NOMO-1 treated with DMSO at 0.1 percent for 48 hours (cell line): Measurements from ENCODE around the gene LRRC8E.

ENCODE experiments used
- DNase-seq: peaks from one replicate; lab custom pipeline; 2025; ENCODE audit not compliant: unreplicated experiment; lab: John Stamatoyannopoulos, UW

Gene LRRC8E

DNA sequence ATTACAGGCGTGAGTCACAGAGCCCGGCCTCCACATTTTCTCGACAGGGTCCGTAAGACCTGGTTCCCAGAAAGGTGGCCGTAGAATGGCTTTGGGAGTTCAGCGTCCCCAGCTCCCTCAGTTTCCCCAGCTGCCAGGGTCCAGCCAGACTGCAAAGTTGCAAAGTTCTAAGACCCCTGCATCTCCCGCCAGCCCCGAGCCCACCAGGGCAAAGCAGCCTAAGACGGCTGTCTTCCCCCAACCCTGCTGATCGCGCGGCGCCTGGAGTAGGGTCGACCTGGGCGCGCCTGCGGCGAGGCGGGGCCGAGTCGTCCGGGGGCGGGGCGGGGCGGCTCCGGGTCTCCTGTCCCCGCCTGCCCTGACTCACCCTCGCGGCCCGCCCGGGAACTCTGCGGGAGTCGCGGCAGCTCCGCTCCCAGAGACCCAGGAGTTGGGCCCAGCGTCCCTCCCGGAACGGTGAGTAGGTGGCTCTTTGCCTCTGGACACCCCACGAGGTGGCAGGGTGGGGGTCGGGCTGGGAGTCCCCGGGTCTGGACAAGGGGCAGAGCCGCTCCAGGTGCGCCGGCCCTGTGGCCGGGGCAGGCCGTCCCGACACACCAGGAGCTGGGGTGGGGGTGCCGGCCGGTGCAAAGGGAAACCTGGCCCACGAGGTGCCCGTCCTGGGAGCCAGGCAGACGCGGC, at the start of gene LRRC8E:
LRRC8E (plus strand) TSS at position 366 of the 681 bp plus-strand sequence. CDS start 7,094 bp downstream, outside the sequence.
- DNase-seq, result peak; percentile 25

DNA sequence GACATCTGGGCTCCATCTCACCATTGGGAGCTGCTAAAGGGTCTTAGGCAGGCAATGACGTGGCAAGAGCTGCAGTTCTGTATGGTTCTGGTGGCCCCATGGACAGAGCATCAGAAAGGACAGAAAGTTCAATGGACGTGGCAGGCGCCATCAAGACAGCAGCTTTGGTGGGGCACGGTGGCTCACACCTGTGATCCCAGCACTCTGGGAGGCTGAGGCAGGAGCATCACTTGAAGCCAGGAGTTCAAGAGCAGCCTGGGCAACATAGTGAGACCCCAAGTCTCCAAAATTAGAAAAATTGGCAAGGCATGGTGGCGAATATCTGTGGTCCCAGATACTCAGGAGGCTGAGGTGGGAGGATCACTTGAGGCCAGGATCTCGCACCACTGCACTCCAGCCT, 48.8 kb upstream of the LRRC8E start:
- no peak for DNase-seq

- no peak for DNase-seq
Observed at GRCh38 chr19:7840629-7841028, 47.7 kb upstream of the LRRC8E start.

- no peak for DNase-seq
Observed at GRCh38 chr19:7841751-7842660, 46.3 kb upstream of the LRRC8E start.

GRCh38 chr19:7842661-7843294, 45.5 kb upstream of the LRRC8E start:
- DNase-seq, result no peak

DNA sequence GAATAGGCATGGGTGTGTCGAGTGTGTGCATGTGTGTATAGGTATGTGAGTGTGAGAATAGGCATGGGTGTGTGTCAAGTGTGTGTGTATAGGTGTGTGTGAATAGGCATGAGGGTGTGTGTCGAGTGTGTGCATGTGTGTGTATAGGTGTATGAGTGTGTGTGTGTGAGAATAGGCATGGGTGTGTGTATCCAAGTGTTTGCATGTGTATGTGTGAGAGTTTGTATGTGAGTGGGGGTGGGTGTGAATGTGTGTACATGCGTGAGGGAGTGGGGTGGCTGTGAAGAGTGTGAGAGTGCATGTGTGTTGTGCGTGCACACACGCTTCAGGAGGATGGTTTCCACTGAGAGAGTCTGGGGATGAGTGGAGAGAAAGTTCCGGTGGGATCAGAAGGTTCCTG, 44.8 kb upstream of the LRRC8E start:
- no peak for DNase-seq

- no peak for DNase-seq
Observed at GRCh38 chr19:7844405-7844804, 43.9 kb upstream of the LRRC8E start.

DNA sequence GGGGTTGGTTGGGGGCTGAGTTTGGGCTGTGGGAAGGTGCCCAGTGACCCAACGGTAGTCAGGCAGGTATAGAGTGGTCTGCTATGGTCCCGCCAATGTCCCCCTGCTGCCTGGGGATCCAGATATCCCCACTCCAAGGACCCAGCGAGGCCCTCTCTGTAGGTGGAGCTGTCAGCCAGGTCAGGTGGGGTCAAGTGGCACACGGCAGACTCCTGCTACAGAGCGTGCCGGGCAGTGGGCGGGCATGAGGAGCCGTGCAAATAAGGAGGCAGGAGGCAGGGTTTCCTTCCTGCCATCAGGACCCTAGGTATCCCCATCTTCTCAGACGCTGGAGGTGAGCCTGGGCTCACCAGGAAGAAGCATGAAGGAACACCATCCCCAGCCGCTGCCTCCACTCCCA, 43.4 kb upstream of the LRRC8E start:
- no peak for DNase-seq

DNA sequence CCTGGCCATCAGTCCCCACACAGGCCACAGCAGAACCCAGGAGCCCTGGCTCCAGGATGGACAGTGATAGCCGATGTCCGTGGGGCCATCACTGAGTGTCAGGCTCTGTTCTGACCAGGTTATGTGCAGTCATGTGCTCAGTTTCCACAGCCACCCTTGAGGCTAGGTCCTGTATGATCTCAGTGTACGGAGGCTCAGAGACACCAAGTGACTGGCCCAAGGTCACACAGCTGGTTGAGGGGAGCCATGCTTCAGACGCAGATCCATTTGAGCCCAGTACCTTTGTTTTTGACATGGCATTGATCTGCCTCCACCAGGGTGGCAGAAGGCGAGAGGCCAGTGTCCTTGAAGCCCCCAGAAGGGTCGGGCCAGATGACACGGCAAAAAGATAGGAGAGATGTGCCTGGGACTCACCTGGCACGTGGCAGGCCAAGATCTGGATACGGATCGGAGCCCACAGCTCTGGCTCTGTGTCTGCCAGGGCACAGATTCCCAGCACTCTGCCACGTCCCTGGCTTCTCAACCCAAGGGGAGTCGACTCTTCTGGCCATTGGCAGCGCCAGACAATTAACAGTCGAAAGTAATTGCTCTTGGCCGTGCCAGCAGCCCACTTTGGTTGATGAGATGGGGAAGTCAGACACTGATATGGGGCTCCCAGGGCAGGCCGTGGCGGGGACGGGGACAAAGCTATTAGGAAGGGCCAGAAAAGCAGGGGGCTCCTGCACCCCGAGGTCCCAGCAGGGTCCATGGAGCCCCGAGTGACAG, 42.7 kb upstream of the LRRC8E start:
- no peak for DNase-seq

- no peak for DNase-seq
Observed at GRCh38 chr19:7846155-7846646, 42.1 kb upstream of the LRRC8E start.

DNA sequence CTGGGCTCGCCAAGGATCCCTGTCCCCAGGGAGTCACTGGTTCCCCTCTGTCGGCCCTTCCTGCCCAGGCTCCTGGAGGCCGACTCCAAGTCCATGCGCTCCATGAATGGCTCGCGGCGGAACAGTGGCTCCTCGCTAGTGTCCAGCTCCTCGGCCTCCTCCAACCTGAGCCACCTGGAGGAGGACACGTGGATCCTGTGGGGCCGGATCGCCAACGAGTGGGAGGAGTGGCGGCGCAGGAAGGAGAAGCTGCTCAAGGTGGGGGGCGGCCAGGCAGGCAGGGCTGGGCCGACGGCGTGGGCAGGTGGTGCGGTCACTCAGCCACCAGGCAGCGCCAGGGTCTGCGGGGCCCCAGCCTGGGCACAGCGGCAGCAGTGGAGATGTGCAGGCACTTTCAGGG, 40.6 kb upstream of the LRRC8E start:
- DNase-seq, result no peak

- DNase-seq, result no peak
Observed at GRCh38 chr19:7848779-7849457, 39.4 kb upstream of the LRRC8E start.

GRCh38 chr19:7849631-7849999, 38.7 kb upstream of the LRRC8E start:
- DNase-seq, result no peak

- no peak for DNase-seq
Observed at GRCh38 chr19:7850000-7850813, 38.1 kb upstream of the LRRC8E start.

DNA sequence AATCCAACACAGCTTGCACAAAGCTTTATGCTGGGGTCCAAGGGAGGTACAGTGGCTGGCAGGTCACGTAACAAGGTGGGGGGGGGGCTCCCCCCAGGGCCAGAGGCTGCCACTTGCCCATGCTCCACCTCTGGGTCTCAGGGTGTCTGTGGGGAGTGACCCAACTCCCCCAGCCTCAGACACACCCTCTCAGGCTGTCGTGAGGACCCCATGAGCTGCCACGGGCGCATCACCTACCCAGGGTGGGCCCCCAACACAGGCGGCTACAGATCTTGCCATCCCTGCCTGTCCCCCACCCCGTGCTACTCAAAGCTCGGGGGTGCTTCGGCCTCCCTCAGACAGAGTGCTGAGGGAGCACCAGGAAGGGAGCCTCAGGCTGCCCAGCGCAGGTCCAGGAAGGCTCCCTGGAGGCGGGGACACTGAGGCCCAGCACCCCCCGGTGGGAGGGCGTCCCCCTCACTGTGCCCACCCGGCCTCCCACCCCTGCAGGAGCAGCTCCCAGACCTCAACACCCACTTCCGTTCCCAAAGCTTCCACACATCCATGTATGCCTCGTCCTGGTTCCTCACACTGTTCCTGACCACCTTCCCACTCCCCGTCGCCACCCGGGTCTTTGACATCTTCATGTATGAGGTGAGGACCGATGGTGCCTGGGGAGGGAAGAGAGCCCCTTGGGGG, 37.2 kb upstream of the LRRC8E start:
- no peak for DNase-seq

DNA sequence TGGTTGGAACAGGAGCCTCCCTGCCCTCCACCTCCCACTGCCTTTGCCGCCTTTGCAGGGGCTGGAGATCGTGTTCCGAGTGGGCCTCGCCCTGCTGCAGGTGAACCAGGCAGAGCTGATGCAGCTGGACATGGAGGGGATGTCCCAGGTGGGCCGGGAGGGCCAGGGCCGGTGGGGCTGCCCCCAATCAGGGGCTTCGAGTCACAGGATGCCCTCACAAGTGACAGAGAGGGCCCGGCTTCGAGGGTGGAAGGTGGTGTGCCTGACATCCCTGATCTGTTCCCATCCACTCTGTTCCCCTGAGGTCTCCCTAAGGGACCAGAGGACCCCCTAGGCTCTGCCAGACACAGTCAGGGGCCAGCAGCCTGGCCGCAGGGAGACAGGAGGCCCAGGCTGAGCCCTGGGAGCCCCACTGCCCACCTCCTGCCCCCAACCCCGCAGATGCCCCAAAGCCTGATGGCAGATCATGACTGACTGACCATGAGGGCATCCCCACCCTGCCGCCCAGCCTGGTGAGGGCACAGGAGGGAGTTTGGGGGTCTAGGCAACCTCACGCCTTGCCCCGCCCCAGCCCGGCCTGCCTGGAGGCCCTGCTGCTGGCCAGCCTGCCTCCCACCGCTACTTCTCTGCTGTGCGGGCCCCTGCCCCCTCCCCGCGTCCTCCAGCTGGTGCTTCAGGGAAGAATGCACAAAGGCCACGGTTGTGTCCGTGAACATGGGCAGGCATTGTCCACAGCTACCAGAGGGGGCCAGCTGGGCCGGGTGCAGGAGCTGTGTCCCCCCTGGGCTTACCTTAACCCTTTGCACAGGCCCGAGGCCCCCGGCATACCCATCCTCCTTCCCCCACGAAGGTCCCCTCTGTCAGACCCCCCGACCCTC, 36.4 kb upstream of the LRRC8E start:
- no peak for DNase-seq

DNA sequence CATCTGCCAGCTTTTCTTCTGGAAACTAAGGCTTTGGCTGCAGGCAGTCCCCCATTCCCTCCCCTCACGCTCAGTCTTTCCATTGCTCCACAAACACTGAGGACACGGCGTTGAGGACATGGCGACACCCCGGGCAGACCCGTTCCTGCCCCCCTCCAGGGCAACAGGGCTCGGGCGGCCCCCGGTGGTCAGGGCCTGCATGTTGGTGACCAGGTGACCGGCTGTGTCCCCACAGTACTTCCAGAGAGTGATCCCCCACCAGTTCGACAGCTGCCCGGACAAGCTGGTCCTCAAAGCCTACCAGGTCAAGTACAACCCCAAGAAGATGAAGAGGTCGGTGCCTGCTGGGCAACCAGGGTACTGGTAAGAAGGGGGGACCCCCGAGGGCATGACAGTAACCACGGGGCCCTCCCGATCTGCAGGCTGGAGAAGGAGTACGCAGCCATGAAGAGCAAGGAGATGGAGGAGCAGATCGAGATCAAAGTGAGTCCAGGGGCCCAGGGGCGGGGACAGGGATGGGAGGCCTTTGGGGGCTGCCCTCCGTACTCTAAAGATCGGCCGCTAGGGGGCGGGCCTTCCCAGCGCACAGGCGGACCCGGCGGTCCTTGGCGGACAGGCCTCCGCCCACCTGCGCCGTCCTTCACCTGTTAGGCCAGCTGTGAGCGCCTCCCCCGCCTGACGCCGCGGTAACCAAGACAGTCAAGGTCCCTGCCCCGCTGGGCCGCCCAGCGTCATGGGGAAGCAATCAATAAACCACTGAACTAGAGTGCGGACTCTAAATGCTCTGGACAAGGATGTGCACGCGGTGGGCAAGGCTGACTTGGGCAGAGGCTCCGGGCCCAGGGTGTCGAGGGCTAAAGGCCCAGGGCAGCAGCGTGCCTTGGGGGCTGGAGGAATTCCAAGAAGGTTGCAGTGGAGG, 35.2 kb upstream of the LRRC8E start:
- DNase-seq, result peak; percentile 49
